Globus pallidus (tissue), 1 donor: ENCODE data around the gene C19orf67.
"Not testable (repeated sequence)": the region's sequence is repeated elsewhere in the genome, so short reads cannot be mapped to it uniquely, and the experiment has no call there.

Experiments used
- DNase-seq: peaks from one replicate; pipeline ENCODE4 v3.0.0-alpha.2; 2015; ENCODE audit warnings: low spot score

Gene C19orf67

DNA sequence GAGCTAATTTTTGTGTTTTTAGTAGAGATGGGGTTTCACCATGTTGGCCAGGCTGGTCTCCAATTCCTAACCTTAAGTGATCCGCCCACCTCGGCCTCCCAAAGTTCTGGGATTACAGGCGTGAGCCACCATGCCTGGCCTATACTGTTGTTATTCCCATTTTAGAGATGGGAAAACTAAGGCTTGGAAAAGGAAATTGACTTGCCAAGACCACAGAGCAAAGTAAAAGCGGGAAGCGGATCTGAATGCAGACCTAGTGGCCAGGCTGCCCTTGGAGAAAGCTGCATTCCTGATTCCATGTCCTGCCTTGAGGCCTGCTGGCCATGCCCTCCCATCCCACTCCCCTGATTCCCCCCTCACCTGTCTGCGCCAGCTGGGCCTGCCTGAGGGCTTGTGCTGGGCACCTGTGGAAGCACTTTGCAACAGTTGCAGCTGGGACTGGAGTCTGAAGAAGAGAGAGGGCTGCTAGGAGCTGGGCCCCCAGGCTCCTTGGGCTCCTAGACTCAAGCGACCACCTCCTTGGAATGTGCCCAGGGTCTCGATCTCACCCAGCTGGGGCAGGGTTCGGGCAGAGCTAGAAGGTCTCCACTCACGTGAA is 29.4 kb downstream of the C19orf67 start:
- DNase-seq: no peak

DNA sequence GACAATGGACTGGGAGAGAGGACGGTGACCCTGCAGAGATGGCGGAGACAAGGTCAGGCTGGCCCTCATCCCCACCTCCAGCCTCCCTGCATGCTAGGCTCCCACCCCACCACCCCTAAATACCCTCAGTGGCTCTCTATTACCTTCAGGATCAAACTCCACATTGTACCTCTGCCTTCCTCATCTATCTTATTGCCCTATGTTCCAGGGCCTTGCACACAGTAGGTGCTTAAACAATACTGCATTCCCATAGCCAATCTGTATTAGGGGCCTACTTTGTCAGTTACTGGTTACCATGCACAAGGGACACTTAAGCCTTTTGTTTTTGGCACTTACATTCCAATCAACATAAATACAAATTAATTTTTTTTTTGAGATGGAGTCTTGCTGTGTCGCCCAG is 30.2 kb downstream of the C19orf67 start:
- DNase-seq: no peak

DNA sequence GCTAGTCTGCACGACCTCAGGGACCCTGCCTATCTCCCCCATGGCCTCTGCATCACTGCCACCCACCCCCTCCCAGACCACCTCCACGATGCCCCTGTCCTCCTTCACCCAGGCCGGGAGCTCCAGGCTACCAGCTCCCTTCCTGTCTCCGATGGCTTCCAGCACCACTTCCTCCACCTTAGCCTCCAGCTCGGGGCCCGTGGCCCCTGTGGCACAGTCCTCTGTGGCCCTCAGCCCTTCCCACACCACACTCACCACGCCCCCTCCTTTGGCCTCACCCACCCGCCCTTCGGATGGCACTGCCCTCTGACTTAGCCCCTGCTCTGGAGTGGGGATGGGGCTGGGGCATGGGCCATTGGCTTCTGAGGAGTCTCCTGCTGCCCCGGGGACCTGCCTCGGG is 30.9 kb downstream of the C19orf67 start:
- no peak for DNase-seq

DNA sequence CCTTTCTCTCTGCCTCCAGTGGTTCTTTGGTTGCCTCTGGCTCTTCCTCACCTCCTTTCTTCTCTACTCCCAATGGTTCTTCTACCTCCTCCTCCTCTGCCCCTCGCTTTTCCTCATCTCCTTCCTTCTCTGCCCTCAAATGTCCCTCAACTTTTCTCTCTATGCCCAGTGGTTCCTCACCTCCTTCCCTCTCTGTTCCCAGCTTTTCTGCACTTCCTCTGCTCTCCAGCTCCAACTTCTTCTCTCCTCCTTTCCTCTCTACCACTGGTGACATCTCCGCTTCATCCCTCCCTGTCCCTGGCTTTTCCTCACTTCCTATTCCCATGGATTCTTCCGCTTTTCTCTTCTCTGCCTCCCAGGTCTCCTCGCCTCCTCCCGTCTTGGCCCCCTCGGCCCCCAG is 31.5 kb downstream of the C19orf67 start:
- no peak for DNase-seq

DNA sequence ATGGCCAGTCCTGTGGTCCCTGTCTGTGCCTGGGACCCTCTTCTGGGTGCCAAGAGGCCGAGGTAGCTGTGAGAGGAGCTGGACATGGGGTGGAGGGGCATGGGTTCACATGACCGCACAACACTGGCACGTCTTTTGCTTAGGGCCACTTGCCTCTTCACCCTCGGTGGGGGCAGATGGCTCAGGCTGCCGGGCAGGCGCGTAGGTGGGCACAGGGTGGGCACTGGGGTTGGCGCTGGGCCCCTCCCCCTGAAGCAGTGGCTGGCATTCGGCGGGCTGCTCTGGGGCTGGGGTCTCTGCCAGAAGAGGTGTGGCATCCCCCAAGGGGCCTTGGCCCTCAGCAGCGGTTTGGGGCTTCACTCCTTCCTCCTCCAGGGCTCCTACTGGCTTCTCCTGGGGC is 32.1 kb downstream of the C19orf67 start:
- DNase-seq: no peak

DNA sequence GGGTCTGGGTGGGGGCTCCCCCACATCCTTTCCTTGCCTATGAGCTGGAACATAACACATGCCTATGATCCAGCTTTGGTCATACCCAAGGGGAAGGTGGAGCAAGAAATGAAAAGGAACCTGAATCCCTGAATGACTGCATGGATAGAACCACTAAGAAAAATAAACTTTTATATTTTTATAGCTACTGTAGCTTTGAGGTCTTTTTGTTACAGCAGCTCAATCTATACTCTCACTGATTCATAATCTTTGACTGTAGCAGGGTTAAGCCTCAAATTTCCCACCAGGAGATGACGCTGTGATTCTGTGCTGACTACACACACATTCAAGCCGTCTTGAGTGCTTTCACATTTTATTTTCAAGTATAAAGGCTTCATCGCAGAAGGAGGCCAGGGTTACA is 32.6 kb downstream of the C19orf67 start:
- DNase-seq: no peak

DNA sequence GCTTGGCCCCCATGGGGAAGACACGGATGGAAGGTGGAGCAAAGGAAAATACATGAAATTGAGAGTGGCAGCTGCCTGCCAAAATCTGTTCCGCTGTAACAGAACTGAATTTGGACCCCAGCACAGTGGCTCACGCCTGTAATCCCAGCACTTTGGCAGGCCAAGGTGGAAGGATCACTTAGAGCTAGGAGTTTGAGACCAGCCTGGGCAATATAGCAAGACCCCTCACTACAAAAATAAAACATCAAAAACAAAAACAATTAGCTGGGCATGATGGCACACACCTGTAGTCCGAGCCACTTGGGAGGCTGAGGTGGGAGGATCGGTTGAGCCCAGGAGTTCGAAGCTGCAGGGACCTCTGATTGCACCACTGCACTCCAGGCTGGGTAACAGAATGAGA is 33.1 kb downstream of the C19orf67 start:
- DNase-seq: no peak

DNA sequence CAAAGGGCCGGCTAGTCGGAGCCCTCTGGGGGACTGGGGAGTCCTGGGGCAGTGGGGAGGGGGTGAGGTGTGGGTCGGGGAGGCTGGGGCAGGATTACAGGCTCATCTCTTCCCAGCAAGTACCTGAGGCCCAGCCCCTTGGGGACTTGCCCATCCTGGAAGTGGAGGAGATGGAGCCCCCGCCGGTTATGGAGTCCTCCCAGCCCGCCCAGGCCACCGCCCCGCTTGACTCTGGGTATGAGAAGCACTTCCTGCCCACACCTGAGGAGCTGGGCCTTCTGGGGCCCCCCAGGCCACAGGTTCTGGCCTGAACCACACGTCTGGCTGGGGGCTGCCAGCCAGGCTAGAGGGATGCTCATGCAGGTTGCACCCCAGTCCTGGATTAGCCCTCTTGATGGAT is 33.6 kb downstream of the C19orf67 start:
- DNase-seq: no peak

DNA sequence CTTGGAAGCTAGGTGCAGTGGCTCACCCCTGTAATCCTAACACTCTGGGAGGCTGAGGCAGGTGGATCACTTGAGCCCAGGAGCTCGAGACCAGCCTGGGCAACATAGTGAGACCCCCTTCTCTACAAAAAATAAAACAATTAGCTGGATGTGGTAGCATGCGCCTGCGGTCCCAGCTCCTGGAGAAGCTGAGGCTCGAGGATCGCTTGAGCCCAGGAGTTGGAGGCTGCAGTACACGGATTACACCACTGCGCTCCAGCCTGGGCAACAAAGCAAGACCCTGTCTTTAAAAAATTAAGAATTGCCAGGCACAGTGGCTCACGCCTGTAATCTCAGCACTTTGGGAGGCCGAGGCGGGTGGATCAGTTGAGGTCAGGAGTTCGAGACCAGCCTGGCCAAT is 34.6 kb downstream of the C19orf67 start:
- DNase-seq: not testable (repeated sequence)

DNA sequence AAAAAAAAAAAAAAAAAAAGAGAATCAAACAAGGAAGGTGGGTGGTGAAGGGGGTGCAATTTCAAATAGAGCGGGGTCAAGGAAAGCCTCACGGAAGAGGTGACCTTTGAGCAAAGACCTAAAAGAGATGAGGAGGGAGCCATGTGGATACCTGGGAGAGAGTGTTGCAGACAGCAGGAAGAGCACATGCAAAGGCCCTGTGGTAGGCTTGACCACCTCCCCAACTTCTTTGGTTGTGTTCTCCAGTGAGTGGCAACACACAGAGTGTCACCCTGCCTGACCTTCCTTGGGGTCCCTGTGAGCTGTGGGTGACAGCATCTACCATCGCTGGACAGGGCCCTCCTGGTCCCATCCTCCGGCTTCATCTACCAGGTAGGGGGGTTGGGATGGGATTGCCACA is 35.1 kb downstream of the C19orf67 start:
- DNase-seq: no peak

DNA sequence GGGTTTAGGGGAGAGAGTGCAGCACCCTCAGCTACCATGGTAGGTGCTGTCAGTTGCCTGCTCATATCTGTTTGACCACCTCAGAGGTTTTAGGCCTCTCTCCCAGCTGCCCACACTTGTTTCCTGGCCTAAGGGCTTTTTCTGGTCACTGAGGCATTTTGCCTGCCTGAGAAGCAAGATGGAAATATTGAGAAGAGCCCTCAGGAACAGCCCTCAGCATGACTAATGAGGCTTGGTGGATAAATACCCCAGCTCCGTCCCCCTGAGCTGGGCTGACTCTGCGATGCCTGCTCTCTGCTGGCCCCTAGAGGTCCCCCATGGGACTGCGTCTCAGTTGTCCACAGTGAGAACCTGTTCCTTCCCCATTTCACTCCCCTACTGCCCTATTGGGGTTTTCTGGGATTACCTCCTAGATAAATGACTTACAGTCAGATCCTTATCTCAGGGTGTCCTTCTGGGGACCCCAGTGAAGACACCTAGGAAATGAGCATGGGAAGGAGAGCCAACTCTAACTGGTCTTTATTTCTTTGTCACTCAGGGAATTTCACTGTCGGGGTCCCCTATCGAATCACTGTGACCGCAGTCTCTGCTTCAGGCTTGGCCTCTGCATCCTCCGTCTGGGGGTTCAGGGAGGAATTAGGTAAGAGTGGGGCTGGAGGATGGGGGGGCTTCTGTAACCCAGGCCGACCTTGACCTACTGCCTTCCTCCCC is 37.0 kb downstream of the C19orf67 start:
- no peak for DNase-seq

DNA sequence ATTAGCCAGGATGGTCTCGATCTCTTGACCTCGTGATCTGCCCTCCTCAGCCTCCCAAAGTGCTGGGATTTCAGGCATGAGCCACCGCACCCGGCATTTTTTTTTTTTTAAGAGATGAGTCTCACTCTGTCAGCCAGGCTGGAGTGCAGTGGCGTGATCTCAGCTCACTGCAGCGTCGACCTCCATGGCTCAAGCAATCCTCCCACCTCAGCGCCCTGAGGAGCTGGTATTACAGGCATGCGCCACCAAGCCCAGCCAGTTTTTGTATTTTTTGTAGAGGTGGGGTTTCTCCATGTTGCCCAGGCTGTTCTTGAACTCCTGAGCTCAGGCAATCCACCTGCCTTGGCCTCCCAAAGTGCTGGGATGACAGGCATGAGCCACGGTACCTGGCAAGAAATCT is 37.7 kb downstream of the C19orf67 start:
- not testable (repeated sequence) for DNase-seq

DNA sequence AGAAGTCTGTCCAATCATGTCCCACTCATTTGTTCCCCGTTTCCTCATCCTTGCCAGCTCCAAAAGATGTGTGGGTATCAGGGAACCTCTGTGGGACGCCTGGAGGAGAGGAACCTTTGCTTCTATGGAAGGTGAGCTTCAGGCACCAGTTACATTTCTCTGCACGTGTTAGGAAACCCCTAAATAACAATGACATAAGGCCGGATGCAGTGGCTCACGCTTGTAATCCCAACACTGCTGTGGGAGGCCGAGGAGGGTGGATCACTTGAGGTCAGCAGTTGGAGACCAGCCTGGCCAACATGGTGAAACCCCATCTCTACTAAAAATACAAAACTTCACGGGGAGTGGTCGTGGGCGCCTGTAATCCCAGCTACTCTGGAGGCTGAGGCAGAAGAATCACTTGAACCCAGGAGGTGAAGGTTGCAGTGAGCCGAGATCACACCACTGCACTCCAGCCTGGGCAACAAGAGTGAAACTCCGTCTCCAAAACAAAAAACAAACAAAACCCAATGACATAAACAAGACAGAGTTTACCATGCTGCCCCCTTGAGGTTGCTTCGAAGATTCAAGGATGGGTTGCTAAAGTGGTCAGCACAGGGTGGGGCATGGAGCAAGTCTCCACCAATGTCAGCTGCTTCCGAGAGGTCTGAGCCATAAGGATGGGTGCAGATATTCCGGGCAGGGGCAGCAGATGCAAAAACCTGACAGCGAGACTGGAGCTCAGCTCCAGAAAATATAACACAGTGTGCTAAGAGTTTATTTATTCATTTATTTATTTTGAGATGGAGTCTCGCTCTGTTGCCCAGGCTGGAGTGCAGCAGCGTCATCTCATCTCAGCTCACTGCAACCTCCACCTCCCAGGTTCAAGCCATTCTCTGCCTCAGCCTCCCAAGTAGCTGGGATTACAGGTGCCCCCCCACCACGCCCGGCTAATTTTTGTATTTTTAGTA is 42.6 kb downstream of the C19orf67 start:
- peak; percentile 46 for DNase-seq

DNA sequence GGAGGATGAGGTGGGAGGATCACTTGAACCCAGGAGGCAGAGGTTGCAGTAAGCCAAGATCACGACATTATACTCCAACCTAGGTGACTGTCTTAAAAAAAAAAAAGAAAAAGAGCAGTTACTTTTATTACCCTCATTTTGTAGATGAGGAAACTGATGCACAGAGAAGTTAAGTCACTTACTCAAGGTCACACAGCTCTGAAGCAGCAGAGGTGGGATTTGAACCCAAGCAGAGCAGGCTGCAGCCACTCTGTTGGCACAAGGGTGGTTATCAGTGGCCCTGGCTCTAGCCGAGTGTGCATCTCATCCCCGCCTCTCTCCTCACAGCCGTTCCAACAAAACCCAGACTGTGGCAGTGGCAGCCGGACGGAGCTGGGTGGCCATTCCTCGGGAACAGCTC is 46.4 kb downstream of the C19orf67 start:
- DNase-seq: no peak

DNA sequence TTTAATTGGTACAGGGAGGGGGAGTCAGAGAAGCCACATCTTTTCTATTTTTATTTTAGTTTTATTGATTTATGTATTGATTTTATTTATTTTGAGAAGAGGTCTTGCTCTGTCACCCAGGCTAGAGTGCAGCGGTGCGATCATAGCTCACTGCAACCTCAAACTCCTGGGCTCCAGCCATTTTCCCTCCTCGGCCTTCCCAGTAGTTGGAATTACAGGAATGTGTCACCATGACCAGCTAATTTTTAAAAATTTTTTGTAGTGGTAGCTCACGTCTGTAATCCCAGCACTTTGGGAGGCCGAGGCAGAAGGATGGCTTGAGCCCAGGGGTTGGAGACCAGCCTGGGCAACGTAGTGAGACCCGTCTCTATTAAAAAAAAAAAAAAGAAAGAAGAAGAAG is 49.9 kb downstream of the C19orf67 start:
- DNase-seq: no peak

DNA sequence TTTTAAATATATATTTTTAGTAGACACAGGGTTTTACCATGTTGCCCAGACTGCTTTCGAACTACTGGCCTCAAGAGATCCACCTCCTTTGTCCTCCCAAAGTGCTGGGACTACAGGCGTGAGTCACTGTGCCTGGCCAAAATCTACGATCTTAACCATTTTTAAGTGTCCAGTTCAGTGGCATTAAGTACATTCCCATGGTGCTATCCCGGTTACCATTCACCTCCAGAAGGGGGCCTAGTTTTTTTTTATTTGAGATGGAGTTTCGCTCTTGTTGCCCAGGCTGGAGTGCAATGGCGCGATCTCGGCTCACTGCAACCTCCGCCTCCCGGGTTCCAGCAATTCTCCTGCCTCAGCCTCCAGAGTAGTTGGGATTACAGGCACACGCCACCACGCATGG is 50.4 kb downstream of the C19orf67 start:
- DNase-seq: not testable (repeated sequence)

DNA sequence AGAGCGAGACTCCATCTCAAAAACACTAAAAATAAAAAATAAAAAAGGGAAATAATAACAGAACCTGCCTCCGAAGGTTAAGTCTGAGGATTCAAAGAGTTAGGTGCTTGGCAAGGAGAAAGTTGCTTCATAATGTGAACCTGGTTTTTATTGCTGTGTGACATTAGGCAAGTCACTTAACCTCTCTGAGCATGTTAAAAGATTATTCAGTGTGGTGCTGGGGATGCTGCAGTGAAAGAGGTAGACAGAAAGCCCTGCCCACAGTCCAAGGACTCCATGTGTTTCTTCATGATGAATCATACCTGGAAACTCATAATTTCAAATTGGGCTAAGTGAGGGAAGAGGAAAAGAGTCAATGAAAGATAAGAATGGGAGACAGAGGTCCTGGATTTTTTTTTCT is 51.6 kb downstream of the C19orf67 start:
- DNase-seq: no peak

DNA sequence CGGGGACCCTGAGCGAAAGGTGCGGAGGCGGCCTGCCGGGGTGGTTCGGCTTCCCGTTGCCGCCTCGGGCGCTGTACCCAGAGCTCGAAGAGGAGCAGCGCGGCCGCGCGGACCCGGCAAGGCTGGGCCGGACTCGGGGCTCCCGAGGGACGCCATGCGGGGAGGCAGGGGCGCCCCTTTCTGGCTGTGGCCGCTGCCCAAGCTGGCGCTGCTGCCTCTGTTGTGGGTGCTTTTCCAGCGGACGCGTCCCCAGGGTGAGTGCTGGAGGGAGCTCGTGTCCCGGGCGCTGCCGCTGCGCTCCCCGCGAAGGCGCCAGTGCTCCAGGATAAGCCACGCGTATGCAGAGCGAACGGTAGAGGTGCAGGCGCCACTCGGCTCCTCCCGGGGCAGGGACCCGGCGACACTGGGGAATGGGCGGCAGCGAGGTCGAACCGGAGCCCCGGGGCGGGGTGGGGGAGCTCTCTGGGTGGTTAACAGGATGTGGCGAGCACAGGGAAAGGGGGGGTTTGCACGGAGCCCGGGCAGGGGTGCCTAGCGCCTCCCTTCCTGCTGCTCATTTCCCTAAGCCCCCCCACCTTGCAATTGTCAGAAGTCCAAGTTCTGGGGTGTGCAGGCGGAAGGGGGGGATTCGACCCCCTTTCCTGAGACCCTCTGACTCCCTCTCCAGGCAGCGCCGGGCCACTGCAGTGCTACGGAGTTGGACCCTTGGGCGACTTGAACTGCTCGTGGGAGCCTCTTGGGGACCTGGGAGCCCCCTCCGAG is 53.7 kb downstream of the C19orf67 start, which contains the start of gene IL27RA:
Gene IL27RA (plus strand): TSS at position 44 of the 762 bp plus-strand sequence. CDS start 111 bp downstream, at position 155.
- no peak for DNase-seq
